ENCODE data around the gene CCL25.

- TF ChIP-seq ZBTB26 (CRISPR knock-in tag; IDR thresholded peaks at IDR 0.05) (no peak), ZBTB43 (CRISPR knock-in tag; IDR thresholded peaks at IDR 0.05) (no peak), CTCF (IDR thresholded peaks at IDR 0.05 in 2 of 3, conservative IDR thresholded peaks at IDR 0.05 in 1 of 3; ENCODE audit: insufficient read depth in 2 of 3, low read depth in 1 of 3, low read length in 3 of 3) (0 out of 6 replicates have a peak, but pooled peaks of 1 of the 3 experiments have one; percentile 1)
Measured at GRCh38 chr19:8050274-8051096, 2.1 kb upstream of the CCL25 start.
